HL-60/S4 treated with phorbol 12-myristate 13-acetate at 8.2 ng/mL for 4 days and 3 days (cell line): ENCODE data around the gene DIS3L2.
"Not testable (repeated sequence)": the region's sequence is repeated elsewhere in the genome, so short reads cannot be mapped to it uniquely, and the experiment has no call there.

Experiments
- in situ Hi-C: fragments of 300-500 bp; cut with MboI; formaldehyde crosslinking; loops from 2 replicates; pipeline ENCODE4 v1.15.0; 2022; ENCODE audit warnings: low sequenced_read_pairs

Gene DIS3L2

GRCh38 chr2:232352511-232353091, 391.1 kb downstream of the DIS3L2 start:
- in situ Hi-C loops: no loop called here

- in situ Hi-C loops: no loop called here
Measured at GRCh38 chr2:232353096-232353495, 391.6 kb downstream of the DIS3L2 start.

GRCh38 chr2:232353660-232354059, 392.1 kb downstream of the DIS3L2 start:
- in situ Hi-C loops: no loop called here

GRCh38 chr2:232354069-232354468, 392.6 kb downstream of the DIS3L2 start:
- in situ Hi-C loops: no loop called here

- in situ Hi-C loops: no loop called here
Measured at GRCh38 chr2:232361646-232362045, 400.1 kb downstream of the DIS3L2 start.

- in situ Hi-C loops: no loop called here
Measured at GRCh38 chr2:232362174-232362900, 400.8 kb downstream of the DIS3L2 start.

- in situ Hi-C loops: not testable (repeated sequence)
Measured at GRCh38 chr2:232363064-232363783, 401.7 kb downstream of the DIS3L2 start.

- in situ Hi-C loops: no loop called here
Measured at GRCh38 chr2:232363784-232364615, 402.5 kb downstream of the DIS3L2 start.

GRCh38 chr2:232364806-232365594, 403.5 kb downstream of the DIS3L2 start:
- in situ Hi-C loops: not testable (repeated sequence)

- in situ Hi-C loops: no loop called here
Measured at GRCh38 chr2:232365621-232366321, 404.3 kb downstream of the DIS3L2 start.

- in situ Hi-C loops: not testable (repeated sequence)
Measured at GRCh38 chr2:232366461-232366860, 404.9 kb downstream of the DIS3L2 start.

GRCh38 chr2:232367016-232367415, 405.5 kb downstream of the DIS3L2 start:
- in situ Hi-C loops: no loop called here

GRCh38 chr2:232367591-232368233, 406.2 kb downstream of the DIS3L2 start:
- in situ Hi-C loops: no loop called here

- in situ Hi-C loops: no loop called here
Measured at GRCh38 chr2:232368311-232368731, 406.8 kb downstream of the DIS3L2 start.

GRCh38 chr2:232369126-232369951, 407.8 kb downstream of the DIS3L2 start:
- in situ Hi-C loops: no loop called here

- in situ Hi-C loops: not testable (repeated sequence)
Measured at GRCh38 chr2:232370007-232370406, 408.5 kb downstream of the DIS3L2 start.

- in situ Hi-C loops: no loop called here
Measured at GRCh38 chr2:232372231-232373208, 411.0 kb downstream of the DIS3L2 start.
